Measurements from ENCODE around the gene BRAP. TPM values are rescaled to one million over a fixed set of nuclear protein-coding genes. Genes with fewer than 3 reads are reported as not detected.
"Not testable (repeated sequence)": the region's sequence is repeated elsewhere in the genome, so short reads cannot be mapped to it uniquely, and the experiment has no call there.

The BRAP gene
- total RNA-seq, 1 experiment from 2014 or later = 18.3 TPM

GRCh38 chr12:111606767-111607230, 79.0 kb downstream of the BRAP start (continued):
- no peak for TF ChIP-seq CBFB (CRISPR knock-in tag; IDR thresholded peaks at IDR 0.05; ENCODE audit: low read depth)
- no peak for TF ChIP-seq SOX15 (CRISPR knock-in tag; IDR thresholded peaks at IDR 0.05)

GRCh38 chr12:111605911-111606766, 79.6 kb downstream of the BRAP start:
- ChIA-PET POLR2A (no interaction called here), CTCF (interaction anchor here (1.1 kb wide), 1 partner anchor 11 kb away, joined by 3 read pairs; no protein-coding TSS in a partner anchor)
- H3K9me3 Mint-ChIP-seq = peaks cover 9% of the 10 kb centered on the region
- H3K36me3 Mint-ChIP-seq = no peaks in the 10 kb centered on the region
- H3K27ac Mint-ChIP-seq = no peak overlapping the region
- ATAC-seq = no peak
- H3K27me3 Mint-ChIP-seq (ENCODE audit: low read depth) = no peaks in the 10 kb centered on the region
- no peak overlapping the region for H3K4me3 Mint-ChIP-seq
- DNase-seq (ENCODE audit: low spot score) = no peak
- TF ChIP-seq SMAD4 (CRISPR knock-in tag; IDR thresholded peaks at IDR 0.05) (no peak), ESRRA (CRISPR knock-in tag; IDR thresholded peaks at IDR 0.05; ENCODE audit: borderline replicate concordance) (no peak), ZNF423 (CRISPR knock-in tag; IDR thresholded peaks at IDR 0.05) (no peak), E2F5 (CRISPR knock-in tag; IDR thresholded peaks at IDR 0.05) (no peak), AR (CRISPR knock-in tag; IDR thresholded peaks at IDR 0.05) (no peak), NFATC4 (CRISPR knock-in tag; IDR thresholded peaks at IDR 0.05) (no peak), ZBTB21 (CRISPR knock-in tag; IDR thresholded peaks at IDR 0.05; ENCODE audit: borderline replicate concordance) (no peak), ZBTB43 (CRISPR knock-in tag; IDR thresholded peaks at IDR 0.05) (no peak), RORB (CRISPR knock-in tag; IDR thresholded peaks at IDR 0.05) (no peak), KAT7 (CRISPR knock-in tag; IDR thresholded peaks at IDR 0.05; ENCODE audit: borderline replicate concordance) (no peak), USF2 (CRISPR knock-in tag; IDR thresholded peaks at IDR 0.05) (no peak), TCF7 (CRISPR knock-in tag; IDR thresholded peaks at IDR 0.05; ENCODE audit: low read depth) (no peak), IRF2 (CRISPR knock-in tag; IDR thresholded peaks at IDR 0.05; ENCODE audit: borderline replicate concordance, low read depth) (no peak), ZMAT4 (CRISPR knock-in tag; IDR thresholded peaks at IDR 0.05) (no peak), ELF4 (CRISPR knock-in tag; IDR thresholded peaks at IDR 0.05; ENCODE audit: low read depth) (no peak), ZNF396 (CRISPR knock-in tag; IDR thresholded peaks at IDR 0.05; ENCODE audit: borderline replicate concordance) (no peak)
- H3K4me1 Mint-ChIP-seq = no peaks in the 10 kb centered on the region

- H3K4me3 Mint-ChIP-seq; H3K36me3 Mint-ChIP-seq; DNase-seq (ENCODE audit: low spot score); ATAC-seq; H3K9me3 Mint-ChIP-seq; H3K27ac Mint-ChIP-seq; H3K27me3 Mint-ChIP-seq (ENCODE audit: low read depth); H3K4me1 Mint-ChIP-seq; POLR2A ChIA-PET: not testable (repeated sequence)
- CTCF ChIA-PET = interaction anchor here (0.7 kb wide), 1 partner anchor 151 kb away, joined by 4 read pairs; no protein-coding TSS in a partner anchor
Measured at GRCh38 chr12:111602857-111603256, 82.9 kb downstream of the BRAP start.

Measured in WTC11 (cell line).